Liver (tissue), 3 donors: ENCODE measurements around the gene MIPEP.

ENCODE experiments used
- CTCF ChIP-seq: fragments of 150-350 bp; IDR thresholded peaks from 2 replicates; pipeline ENCODE4 v1.5.1; 2017; ENCODE audit warnings: improper control_type of control experiment, low read depth, low read length; ENCODE audit not compliant: missing input control
- HNF4G ChIP-seq: IDR thresholded peaks from 2 replicates; pipeline ENCODE4 v1.6.1; 2016; ENCODE audit warnings: antibody characterized with exemption
- donor health status: healthy.
- donor health status: healthy.

DNA sequence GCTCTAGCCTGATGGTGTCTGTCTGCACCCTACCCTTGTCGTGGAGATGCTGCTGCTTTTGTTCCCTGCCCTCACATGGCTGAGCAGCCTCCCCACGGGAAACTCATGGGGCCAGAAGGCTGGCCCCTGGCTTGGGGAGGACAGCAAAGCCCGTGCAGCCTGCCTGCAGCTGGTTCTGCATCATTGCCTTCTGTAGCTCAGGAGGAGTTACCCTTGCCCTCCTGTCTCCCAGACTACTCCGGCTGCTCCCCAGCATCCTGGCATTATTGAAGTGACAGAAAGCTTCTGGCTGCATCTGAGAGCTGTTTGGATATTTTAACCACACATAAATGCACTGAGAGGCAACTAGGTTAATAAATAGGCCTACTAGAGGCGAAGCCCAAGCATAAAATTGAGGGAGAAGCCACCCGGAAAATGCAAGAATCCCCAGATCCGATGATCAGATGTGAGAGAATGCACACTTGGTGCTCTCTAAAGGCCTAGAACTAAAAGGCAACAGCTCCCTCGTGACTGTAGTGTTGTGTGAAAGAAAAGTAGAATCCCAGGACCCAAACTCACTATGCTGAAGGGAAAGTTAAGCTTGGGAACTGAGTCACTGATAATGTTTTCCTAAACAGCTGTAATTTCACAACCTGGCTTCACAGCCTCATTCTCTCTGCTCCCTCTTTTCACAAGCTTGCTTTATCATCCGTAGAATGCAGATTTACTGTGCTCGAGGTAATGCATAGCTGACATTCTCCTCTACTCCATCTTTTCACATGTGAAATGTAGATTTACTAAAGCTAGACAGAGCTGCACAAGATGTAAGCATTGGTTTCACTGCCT lies 208.1 kb downstream of the MIPEP start:
- TF ChIP-seq CTCF (no peak), HNF4G (no peak)
